SK-N-DZ (cell line): ENCODE results near the gene TEX11.
"Not testable (repeated sequence)": the region's sequence is repeated elsewhere in the genome, so short reads cannot be mapped to it uniquely, and the experiment has no call there.

Experiments used
- DNase-seq: peaks from one replicate; pipeline ENCODE4 v3.0.0-alpha.2; 2015; ENCODE audit warnings: low spot score

TEX11 gene

GRCh38 chrX:70605352-70605751 lies 303.2 kb downstream of the TEX11 start:
- no peak for DNase-seq

DNA sequence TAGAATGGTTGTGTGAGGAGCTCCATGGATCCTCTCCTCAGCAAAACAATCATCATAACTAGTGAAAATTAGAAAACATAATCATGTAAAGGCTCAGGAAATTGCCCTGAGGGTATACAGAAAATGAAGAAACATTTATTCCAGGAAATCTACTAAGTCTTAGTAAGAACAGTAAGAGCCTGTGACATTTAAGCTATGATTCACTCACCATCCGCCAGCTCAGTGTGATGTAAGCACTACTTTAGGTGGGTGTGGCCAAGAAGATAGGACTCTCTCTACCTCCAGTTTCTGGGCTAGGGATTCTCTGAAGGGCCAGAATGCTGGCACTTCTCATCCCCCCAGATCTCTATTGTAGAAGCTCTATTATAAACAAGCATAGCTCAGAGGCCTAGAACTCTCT lies 316.4 kb downstream of the TEX11 start:
- DNase-seq = no peak

DNA sequence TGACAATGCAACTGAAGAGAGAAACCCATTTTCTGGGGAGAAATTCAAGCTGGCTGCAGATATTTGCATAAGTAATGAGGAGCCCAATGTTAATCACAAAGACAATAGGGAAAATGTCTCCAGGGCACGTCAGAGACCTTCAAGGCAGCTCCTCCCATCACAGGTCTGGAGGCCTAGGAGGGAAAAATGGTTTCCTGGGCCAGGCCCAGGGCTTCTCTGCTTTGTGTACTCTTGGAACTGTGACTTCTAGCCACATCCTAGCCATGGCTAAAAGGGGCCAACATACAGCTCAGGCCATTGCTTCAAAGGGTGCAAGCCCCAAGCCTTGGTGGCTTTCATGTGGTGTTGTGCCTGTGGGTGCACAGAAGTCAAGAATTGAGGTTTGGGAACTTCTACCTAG lies 321.4 kb downstream of the TEX11 start:
- DNase-seq = not testable (repeated sequence)

- DNase-seq = no peak
Observed at GRCh38 chrX:70577442-70577841, 331.1 kb downstream of the TEX11 start.

DNA sequence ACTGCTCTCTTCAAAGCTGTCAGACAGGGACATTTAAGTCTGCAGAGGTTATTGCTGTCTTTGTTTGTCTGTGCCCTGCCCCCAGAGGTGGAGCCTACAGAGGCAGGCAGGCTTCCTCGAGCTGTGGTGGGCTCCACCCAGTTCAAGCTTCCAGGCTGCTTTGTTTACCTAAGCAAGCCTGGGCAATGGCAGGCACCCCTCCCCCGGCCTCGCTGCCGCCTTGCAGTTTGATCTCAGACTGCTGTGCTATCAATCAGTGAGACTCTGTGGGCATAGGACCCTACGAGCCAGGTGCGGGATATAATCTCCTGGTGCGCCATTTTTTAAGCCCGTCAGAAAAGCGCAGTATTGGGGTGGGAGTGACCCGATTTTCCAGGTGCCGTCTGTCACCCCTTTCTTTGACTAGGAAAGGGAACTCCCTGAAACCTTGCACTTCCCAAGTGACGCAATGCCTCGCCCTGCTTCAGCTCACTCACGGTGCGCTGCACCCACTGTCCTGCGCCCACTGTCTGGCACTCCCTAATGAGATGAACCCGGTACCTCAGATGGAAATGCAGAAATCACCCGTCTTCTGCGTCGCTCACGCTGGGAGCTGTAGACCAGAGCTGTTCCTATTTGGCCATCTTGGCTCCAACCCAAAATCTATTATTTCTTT lies 338.5 kb downstream of the TEX11 start:
- not testable (repeated sequence) for DNase-seq

DNA sequence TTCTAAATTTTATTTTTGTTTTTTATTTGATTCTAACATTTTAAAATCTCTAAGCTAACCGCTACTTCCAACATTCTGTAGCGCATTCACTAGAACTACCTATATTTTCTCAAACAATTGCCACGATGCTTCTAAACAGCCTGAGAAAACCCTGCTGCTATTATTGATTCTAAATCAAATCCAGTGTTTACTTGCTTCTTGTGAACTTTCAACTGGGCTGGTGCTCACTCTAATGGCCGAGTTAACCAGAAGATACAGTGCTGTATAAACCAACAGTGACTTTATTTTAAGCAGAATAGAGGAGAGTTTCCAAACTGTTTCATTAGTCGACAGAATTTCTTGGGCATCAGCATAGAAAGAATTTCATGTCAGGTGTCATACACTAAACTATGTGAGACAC lies 353.6 kb downstream of the TEX11 start:
- no peak for DNase-seq

DNA sequence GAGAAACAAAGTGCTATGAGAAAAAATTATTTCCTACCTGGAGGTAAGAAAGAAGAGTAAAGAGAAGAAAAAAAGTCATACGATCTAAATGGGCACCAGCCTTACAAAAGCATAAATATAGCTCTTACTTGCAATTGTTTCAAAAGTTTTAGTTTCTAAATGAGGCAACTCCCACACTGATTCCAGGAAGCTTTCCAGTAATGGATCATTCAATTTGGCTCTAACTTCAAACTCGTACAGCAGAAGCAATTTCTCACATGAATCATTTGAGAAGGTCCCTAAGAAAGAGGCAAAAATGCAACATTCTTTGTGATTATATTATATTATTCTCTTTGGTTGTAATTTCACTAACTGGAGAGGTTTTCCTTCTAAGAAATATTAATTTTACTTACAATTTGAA lies 354.0 kb downstream of the TEX11 start:
- no peak for DNase-seq

DNA sequence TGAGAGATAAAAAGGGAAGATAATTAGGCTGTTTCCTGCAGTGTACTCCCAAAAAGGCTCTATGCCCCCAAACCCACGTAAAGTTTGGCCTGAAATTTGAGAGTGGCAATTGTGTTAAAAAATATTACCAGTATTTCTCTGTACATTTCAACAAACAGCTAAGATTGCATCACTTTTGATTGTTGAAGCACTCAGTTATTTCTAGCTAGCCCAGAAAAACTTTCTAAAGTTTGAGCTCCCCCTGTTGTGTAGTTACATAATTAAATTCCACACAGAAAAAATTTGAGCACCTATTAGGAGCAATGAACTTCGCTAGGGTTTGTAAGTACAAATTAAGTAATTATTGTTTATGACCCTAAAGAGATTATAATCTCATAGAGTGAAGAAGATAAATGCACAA lies 354.4 kb downstream of the TEX11 start:
- no peak for DNase-seq

DNA sequence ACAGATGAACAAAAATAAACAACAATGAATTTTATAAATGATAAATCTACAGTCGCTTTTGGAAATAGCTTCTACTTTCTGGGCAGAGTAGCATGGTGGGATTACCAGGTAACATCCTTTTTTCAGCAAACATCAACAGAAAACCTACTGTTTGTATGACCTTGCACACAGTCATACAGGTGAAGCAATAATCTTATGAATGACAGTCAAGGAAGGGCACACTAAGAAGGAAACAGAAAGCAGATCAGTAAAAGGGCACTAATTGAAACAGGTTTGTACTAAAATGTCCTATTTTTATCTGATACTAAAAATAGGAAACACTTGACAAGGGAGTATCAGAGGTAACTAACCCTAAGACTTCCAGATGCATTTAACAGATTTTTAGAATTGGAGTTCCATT lies 355.0 kb downstream of the TEX11 start:
- no peak for DNase-seq

DNA sequence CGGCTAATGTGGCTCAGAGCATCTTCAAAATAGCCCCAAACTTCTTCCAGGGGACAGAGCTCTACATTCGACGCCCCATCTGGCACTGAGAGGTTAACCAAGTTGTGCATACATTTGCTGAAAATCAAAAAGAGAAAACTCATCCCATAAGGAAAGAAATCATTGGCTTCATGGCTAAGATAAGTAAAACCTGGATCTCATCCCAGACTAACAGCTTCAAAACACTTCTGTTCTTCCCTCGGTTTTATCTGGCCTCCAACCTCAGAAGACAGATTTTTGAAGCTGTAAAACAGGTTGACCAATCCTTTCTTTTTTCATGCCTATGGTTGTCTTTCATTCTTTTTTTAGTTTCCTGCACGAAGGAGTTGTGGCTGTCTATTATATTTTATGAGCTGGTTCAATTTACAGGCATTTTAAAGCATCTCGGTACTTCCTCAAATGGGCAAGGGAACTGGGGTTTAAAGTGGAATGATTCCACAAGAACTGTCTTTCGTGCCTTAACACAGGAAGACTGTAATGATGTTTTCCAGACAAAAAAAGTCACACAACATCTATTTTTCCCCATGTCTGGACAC lies 356.3 kb downstream of the TEX11 start:
- no peak for DNase-seq

DNA sequence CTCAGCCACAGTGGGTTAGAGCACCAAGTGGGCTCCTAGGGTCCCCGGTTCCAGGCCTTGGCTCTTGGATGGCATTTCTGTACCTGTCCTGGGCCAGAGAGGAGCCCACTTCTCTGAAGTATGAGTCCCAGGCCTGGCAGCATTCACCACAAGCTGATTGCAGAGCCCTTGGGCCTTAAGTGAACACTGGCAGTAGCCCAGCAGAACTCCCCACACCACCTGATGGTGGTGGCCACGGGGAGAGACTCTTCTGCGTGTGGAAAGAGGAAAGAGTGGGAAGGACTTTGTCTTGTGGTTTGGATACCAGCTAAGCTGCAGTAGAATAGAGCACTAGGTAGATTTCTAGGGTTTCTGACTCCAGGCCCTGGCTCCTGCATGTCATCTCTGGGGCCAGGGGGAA lies 359.1 kb downstream of the TEX11 start:
- no peak for DNase-seq

GRCh38 chrX:70535198-70535597 lies 373.3 kb downstream of the TEX11 start:
- DNase-seq = no peak

DNA sequence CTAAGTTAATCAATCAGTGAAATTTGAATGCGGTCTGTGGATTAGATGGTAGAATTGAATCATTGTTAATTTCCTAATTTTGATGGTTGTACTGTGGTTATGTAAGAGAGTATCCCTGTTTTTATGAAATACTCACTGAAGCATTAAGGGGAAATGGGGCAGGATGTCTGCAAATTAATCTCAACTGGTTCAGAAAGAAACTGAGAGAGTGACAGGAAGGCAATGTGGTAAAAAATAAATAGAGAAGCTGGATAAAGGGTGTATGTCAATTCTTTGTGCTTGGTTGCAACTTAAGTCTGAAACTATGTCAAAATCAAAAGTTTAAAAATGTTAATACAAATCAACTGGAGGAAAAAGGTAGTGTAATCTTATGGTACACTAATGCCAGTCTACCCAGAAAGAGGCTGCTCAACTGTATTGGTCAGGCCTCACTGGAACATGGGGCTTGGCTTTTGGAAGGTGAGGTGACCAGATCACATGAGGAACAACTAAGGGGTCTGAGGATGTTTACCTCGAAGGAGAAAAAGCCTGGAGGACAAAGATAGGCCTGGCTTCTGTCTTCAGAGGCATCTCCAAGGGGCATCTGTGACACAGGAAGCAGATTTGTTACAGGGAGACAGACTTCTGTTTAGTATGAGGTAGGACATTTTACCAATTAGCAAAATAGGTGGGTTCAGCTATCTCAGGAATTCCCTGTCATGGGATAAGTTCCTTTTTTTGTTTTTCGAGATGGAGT lies 380.7 kb downstream of the TEX11 start:
- DNase-seq = no peak

- DNase-seq = no peak
Observed at GRCh38 chrX:70527053-70527452, 381.5 kb downstream of the TEX11 start.

DNA sequence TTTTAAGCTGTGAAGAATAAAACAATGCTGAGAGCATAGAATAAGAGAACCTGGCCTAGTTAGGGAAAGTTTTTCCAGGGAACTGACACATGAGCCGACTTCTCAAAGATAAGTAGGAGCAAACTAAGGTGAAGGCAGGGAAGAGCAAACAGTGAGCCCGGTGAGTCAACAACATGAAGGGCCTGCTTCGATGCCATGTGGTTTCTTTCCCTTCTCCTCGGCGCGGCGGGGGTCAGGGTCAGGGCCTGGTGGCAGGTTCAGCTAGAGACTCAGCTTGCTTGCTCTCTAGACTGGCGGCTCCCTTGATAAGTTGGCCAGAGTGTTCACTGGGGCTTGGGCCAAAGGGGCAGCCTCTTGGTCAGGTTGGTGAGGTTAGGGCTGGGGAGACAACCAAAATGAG lies 382.8 kb downstream of the TEX11 start:
- DNase-seq = no peak

- not testable (repeated sequence) for DNase-seq
Observed at GRCh38 chrX:70515692-70516091, 392.8 kb downstream of the TEX11 start.

DNA sequence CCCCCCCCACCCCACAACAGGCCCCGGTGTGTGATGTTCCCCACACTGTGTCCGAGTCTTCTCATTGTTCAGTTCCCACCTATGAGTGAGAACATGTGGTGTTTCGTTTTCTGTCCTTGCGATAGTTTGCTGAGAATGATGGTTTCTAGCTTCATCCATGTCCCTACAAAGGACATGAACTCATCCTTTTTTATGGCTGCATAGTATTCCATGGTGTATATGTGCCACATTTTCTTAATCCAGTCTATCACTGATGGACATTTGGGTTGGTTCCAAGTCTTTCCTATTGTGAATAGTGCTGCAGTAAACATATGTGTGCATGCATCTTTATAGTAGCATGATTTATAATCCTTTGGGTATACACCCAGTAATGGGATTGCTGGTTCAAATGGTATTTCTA lies 393.2 kb downstream of the TEX11 start:
- DNase-seq = not testable (repeated sequence)

- DNase-seq = no peak
Observed at GRCh38 chrX:70509078-70509477, 399.4 kb downstream of the TEX11 start.

DNA sequence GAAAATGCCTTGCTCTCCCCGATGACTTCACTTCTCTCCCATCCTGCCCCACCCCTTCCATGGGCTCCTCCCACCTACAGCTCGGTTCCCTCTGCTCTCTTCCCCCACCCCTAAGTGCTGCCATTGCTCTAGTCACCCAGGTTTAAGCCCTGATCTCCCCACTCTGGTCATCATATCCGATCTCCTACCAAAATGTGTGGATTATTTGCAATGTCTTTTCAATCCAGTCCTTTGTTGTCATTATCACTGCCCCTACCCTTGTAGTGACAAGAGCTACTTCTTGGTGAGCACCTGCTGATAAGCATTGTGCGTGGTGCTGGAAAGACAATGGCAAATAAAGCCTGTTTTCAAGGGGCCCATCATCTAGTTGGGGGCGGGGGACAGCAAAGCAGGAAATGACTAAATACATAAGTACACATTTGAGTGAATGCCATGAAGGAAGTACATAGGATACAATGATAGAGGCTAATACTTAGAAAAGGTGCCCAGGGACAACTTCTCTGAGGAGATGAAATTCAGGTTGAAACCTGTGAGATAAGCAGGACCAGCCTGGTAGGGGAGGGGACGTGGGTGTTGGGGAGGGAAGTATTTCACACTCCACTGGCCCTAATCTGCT lies 400.1 kb downstream of the TEX11 start:
- no peak for DNase-seq

DNA sequence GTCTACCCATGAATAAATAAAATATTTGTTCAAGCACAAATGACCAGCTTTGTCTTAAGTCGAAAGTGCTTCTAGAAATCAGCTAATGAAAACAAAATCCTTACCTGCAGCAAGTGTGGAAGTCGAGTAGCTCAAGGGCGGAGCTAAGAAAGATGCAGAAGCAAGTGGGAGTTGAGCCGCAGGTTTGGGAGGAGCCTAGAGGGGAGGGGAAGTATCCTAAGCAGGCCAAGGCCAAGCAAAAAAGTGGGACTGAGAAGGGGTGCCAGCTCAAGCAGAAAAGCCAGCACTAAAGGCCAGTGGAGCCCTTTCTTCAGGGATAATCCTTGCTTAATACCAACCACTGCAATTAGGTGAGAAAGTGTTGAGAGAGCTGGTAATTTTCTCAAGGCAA lies 403.1 kb downstream of the TEX11 start:
- no peak for DNase-seq

DNA sequence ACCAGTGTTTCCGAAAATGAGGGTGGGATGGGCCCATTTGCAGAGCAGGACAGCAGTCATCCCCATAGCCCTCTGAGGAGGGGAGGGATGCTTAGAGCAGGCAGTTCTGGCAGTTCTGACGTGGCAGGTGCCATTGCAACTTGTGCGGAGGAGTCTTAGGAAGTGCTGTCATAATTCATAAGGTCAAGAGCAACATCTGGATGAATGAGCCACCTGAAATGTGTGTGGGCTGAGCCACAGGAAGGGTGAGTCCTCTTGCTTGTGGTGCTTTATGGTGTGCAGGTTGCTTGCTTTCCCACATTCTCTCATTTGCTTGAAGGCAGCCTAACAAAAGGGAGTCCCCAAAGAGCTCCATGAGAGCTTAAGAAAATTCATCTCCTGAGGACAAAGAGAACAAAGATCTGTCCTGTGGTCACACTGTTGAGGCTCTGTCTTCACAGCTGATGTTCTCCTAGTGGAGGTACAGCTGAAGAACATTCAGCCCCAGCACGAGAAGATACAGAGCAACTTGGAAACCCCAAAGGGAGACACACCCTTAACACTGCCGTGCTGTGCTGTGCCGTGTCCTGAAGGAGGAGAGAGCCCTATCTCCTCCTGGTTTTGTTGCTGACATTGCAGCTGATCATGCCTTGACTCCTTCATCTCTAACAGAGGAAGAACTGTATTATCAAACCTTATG lies 403.6 kb downstream of the TEX11 start:
- DNase-seq = no peak

DNA sequence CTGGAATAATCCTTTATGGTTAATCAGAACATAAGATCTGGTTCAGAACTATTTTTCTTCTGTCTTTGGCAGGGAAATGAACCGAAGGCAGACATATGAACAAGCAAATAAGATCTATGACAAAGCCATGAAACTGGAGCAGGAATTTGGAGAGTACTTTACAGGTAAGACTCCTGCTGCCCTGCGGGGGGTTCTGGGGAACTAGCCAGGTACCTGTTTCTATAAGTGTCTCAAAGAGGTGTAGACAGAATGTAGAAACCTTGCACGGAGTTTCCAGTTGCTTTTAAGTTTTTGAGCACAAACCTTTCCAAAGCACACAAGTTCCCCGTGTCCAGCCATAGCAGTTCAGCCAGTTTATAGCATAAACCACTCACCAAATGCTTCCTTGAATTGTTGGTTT lies 407.7 kb downstream of the TEX11 start:
- DNase-seq = no peak
